Ramos (cell line): ENCODE results near the gene COL28A1.

Source experiments
- in situ Hi-C: fragments of 300-500 bp; cut with MboI; formaldehyde crosslinking; loops from one replicate; pipeline ENCODE4 v1.14.3; 2022; ENCODE audit warnings: low sequenced_read_pairs; ENCODE audit not compliant: unreplicated experiment

Gene COL28A1

GRCh38 chr7:7526006-7526405, 9.7 kb downstream of the COL28A1 start:
- in situ Hi-C loops, result loop anchor here (25.0 kb wide), 1 partner anchor 564 kb away; no protein-coding TSS in a partner anchor

- in situ Hi-C loops, result no loop called here
Measured at GRCh38 chr7:7524121-7524520, 11.6 kb downstream of the COL28A1 start.

- in situ Hi-C loops, result no loop called here
Measured at GRCh38 chr7:7522421-7522820, 13.3 kb downstream of the COL28A1 start.

GRCh38 chr7:7521259-7521658, 14.4 kb downstream of the COL28A1 start:
- in situ Hi-C loops, result no loop called here

- in situ Hi-C loops, result no loop called here
Measured at GRCh38 chr7:7519528-7519927, 16.1 kb downstream of the COL28A1 start.

- in situ Hi-C loops, result no loop called here
Measured at GRCh38 chr7:7519056-7519455, 16.6 kb downstream of the COL28A1 start.

- in situ Hi-C loops, result no loop called here
Measured at GRCh38 chr7:7517754-7518153, 17.9 kb downstream of the COL28A1 start.

- in situ Hi-C loops, result no loop called here
Measured at GRCh38 chr7:7516662-7517061, 19.0 kb downstream of the COL28A1 start.

- in situ Hi-C loops, result no loop called here
Measured at GRCh38 chr7:7516156-7516555, 19.5 kb downstream of the COL28A1 start.

- in situ Hi-C loops, result no loop called here
Measured at GRCh38 chr7:7512861-7513597, 22.6 kb downstream of the COL28A1 start.

- in situ Hi-C loops, result no loop called here
Measured at GRCh38 chr7:7510794-7511193, 24.9 kb downstream of the COL28A1 start.

- in situ Hi-C loops, result no loop called here
Measured at GRCh38 chr7:7505915-7506314, 29.8 kb downstream of the COL28A1 start.

GRCh38 chr7:7504910-7505704, 30.6 kb downstream of the COL28A1 start:
- in situ Hi-C loops, result no loop called here

- in situ Hi-C loops, result no loop called here
Measured at GRCh38 chr7:7499892-7500291, 35.8 kb downstream of the COL28A1 start.

- in situ Hi-C loops, result no loop called here
Measured at GRCh38 chr7:7498856-7499255, 36.8 kb downstream of the COL28A1 start.

GRCh38 chr7:7496311-7496710, 39.4 kb downstream of the COL28A1 start:
- in situ Hi-C loops, result no loop called here

GRCh38 chr7:7495171-7495570, 40.5 kb downstream of the COL28A1 start:
- in situ Hi-C loops, result no loop called here

- in situ Hi-C loops, result no loop called here
Measured at GRCh38 chr7:7491044-7491443, 44.6 kb downstream of the COL28A1 start.

GRCh38 chr7:7490003-7490402, 45.7 kb downstream of the COL28A1 start:
- in situ Hi-C loops, result no loop called here

GRCh38 chr7:7489546-7489945, 46.1 kb downstream of the COL28A1 start:
- in situ Hi-C loops, result no loop called here

GRCh38 chr7:7486362-7486761, 49.3 kb downstream of the COL28A1 start:
- in situ Hi-C loops, result no loop called here

- in situ Hi-C loops, result no loop called here
Measured at GRCh38 chr7:7484072-7484471, 51.6 kb downstream of the COL28A1 start.
